GOT3 (cell line): ENCODE results near the gene ARHGAP31.
"Not testable (repeated sequence)": the region's sequence is repeated elsewhere in the genome, so short reads cannot be mapped to it uniquely, and the experiment has no call there.

ENCODE experiments used
- DNase-seq: peaks from one replicate; lab custom pipeline; 2025; ENCODE audit warnings: mixed read lengths; lab: John Stamatoyannopoulos, UW

The ARHGAP31 gene

GRCh38 chr3:119350114-119350513 lies 55.9 kb downstream of the ARHGAP31 start:
- no peak for DNase-seq

GRCh38 chr3:119351581-119351980 lies 57.4 kb downstream of the ARHGAP31 start:
- no peak for DNase-seq

GRCh38 chr3:119352034-119352609 lies 57.9 kb downstream of the ARHGAP31 start:
- DNase-seq = no peak

- no peak for DNase-seq
Measured at GRCh38 chr3:119352863-119353527, 58.8 kb downstream of the ARHGAP31 start.

GRCh38 chr3:119355608-119356007 lies 61.4 kb downstream of the ARHGAP31 start:
- not testable (repeated sequence) for DNase-seq

- DNase-seq = no peak
Measured at GRCh38 chr3:119356646-119357045, 62.5 kb downstream of the ARHGAP31 start.

- no peak for DNase-seq
Measured at GRCh38 chr3:119357190-119357589, 63.0 kb downstream of the ARHGAP31 start.

GRCh38 chr3:119359476-119360326 lies 65.5 kb downstream of the ARHGAP31 start:
- no peak for DNase-seq

- DNase-seq = no peak
Measured at GRCh38 chr3:119360736-119361462, 66.7 kb downstream of the ARHGAP31 start.

GRCh38 chr3:119362010-119362409 lies 67.8 kb downstream of the ARHGAP31 start:
- DNase-seq = no peak

GRCh38 chr3:119362940-119363725 lies 69.0 kb downstream of the ARHGAP31 start:
- DNase-seq = no peak

GRCh38 chr3:119364401-119364800 lies 70.2 kb downstream of the ARHGAP31 start:
- no peak for DNase-seq

- no peak for DNase-seq
Measured at GRCh38 chr3:119365418-119365817, 71.2 kb downstream of the ARHGAP31 start.

- no peak for DNase-seq
Measured at GRCh38 chr3:119367000-119367399, 72.8 kb downstream of the ARHGAP31 start.

- DNase-seq = no peak
Measured at GRCh38 chr3:119368298-119368697, 74.1 kb downstream of the ARHGAP31 start.

GRCh38 chr3:119371786-119372185 lies 77.6 kb downstream of the ARHGAP31 start:
- not testable (repeated sequence) for DNase-seq

- no peak for DNase-seq
Measured at GRCh38 chr3:119375106-119375505, 80.9 kb downstream of the ARHGAP31 start.

GRCh38 chr3:119375510-119375909 lies 81.3 kb downstream of the ARHGAP31 start:
- no peak for DNase-seq

GRCh38 chr3:119376758-119377157 lies 82.6 kb downstream of the ARHGAP31 start:
- DNase-seq = no peak

GRCh38 chr3:119378259-119378803 lies 84.1 kb downstream of the ARHGAP31 start:
- no peak for DNase-seq

- DNase-seq = no peak
Measured at GRCh38 chr3:119380697-119381096, 86.5 kb downstream of the ARHGAP31 start.
